ENCODE results near the gene DNAH7. TPM values are rescaled to one million over a fixed set of nuclear protein-coding genes. Genes with fewer than 3 reads are reported as not detected.

The DNAH7 gene
- total and polyA plus RNA-seq, 12 donors = 0.10 to 0.74 (median 0.23) TPM; not detected in 2

DNA sequence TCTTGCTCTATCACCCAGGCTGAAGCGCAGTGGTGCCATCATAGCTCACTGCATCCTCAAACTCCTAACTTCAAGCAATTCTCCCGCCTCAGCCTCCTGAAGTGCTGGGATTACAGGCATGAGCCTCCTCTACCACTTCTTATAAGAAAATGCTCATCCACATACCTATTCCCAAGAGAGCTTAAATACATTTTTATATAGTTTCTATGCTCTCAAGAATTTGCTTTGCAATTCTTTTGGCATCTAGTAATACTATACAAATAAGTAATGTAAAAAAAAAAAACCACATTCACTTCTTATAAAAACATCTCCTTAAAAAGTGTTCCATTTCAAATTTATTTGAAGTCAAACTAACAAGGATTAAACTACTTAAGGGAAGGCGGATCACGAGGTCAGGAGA lies 197.3 kb downstream of the DNAH7 start:
- WGBS, 2 donors = 95 to 97% methylated on average over 4 of the region's 4 CpGs
- H3K9me3 ChIP-seq = peaks cover 0 to 12% (median 0%) of the 10 kb centered on the region in 11 donors
- no peak for ATAC-seq
- DNase-seq = no peak
- no peak overlapping the region for H3K4me3 ChIP-seq
- intact Hi-C loops (cut with DNase I) = no loop called here
- H3K4me1 ChIP-seq = no peaks in the 10 kb centered on the region
- H3K36me3 ChIP-seq = no peaks in the 10 kb centered on the region
- H3K27ac ChIP-seq = no peak overlapping the region
- H3K27me3 ChIP-seq = no peaks in the 10 kb centered on the region
- TF ChIP-seq, protein P1, sequence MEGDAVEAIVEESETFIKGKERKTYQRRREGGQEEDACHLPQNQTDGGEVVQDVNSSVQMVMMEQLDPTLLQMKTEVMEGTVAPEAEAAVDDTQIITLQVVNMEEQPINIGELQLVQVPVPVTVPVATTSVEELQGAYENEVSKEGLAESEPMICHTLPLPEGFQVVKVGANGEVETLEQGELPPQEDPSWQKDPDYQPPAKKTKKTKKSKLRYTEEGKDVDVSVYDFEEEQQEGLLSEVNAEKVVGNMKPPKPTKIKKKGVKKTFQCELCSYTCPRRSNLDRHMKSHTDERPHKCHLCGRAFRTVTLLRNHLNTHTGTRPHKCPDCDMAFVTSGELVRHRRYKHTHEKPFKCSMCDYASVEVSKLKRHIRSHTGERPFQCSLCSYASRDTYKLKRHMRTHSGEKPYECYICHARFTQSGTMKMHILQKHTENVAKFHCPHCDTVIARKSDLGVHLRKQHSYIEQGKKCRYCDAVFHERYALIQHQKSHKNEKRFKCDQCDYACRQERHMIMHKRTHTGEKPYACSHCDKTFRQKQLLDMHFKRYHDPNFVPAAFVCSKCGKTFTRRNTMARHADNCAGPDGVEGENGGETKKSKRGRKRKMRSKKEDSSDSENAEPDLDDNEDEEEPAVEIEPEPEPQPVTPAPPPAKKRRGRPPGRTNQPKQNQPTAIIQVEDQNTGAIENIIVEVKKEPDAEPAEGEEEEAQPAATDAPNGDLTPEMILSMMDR (IDR thresholded peaks at IDR 0.05) = no peak

DNA sequence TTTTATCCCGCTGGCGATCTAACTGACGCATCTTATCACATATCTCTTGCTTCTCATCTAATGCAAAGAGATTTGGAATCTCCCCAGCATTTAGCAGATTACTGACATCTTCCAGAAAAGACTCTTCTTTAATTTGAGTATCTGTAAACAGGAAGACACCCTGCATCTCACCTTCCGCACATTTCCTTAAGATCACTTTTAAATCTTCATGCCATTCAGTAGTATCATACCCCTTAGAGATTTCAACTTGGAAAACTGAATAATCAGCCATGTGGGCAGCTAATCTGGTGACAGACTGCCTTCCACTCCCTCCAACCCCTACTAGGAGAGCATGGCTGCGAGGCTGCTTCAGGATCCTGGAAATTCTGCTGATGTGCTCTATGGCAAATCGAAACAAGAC lies 204.3 kb downstream of the DNAH7 start:
- no peaks in the 10 kb centered on the region for H3K9me3 ChIP-seq
- H3K4me3 ChIP-seq = no peak overlapping the region
- ATAC-seq = no peak
- no peak for DNase-seq
- H3K4me1 ChIP-seq = no peaks in the 10 kb centered on the region
- H3K27ac ChIP-seq = no peak overlapping the region
- WGBS, 2 donors = 91 to 92% methylated on average over 6 of the region's 6 CpGs
- no peaks in the 10 kb centered on the region for H3K36me3 ChIP-seq
- intact Hi-C loops (cut with DNase I) = no loop called here
- TF ChIP-seq, protein P1 (IDR thresholded peaks at IDR 0.05) = no peak
- no peaks in the 10 kb centered on the region for H3K27me3 ChIP-seq

DNA sequence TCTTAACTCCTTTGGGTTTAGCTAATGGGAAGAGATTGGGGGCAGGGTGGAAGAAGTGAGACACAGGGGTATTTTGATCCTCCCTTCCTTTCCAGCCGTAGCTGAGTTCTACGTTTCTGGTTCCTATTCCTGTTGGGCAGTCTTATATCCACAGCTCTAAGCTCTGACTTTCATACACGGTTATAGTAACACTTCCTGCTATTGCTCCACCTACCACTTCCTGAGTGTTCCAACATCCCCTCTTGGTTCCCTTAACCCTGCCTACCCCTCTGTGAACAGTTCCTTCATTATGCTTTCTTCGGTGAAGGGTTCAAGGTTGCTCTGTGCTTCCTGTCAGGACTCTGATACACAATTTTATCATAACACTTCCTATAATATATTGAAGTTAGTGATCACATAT lies 205.1 kb downstream of the DNAH7 start:
- Histone ChIP-seq H3K27ac (no peak overlapping the region), H3K4me1 (no peaks in the 10 kb centered on the region), H3K9me3 (no peaks in the 10 kb centered on the region), H3K27me3 (no peaks in the 10 kb centered on the region), H3K4me3 (no peak overlapping the region), H3K36me3 (no peaks in the 10 kb centered on the region)
- intact Hi-C loops (cut with DNase I) = no loop called here
- ATAC-seq (no peak), DNase-seq (no peak)
- WGBS, 2 donors = 39 to 52% methylated on average over 4 of the region's 4 CpGs
- TF ChIP-seq, protein P1 (IDR thresholded peaks at IDR 0.05) = no peak

DNA sequence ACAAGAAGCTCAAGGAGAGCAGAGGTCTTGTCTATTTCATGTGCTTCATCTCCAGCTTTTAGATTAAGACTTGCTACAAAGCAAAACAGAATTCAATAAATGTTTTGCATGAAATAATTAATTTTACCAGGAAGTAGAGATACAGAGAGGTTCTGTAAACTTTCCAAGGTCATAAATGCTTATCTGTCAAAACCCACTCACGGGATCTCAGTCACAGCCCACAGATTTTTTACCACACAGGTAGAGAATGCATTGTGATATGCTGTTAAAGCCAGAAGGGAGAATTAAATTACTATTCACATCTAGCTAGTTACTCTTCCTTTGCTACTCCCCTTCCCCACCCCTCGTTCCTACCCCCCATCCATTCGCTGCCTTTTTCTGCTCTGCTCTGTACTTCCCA lies 205.5 kb downstream of the DNAH7 start:
- Histone ChIP-seq H3K27ac (no peak overlapping the region), H3K27me3 (no peaks in the 10 kb centered on the region), H3K4me1 (no peaks in the 10 kb centered on the region), H3K4me3 (no peak overlapping the region), H3K9me3 (no peaks in the 10 kb centered on the region), H3K36me3 (no peaks in the 10 kb centered on the region)
- intact Hi-C loops (cut with DNase I) = no loop called here
- TF ChIP-seq, protein P1 (IDR thresholded peaks at IDR 0.05) = no peak
- ATAC-seq = no peak
- no peak for DNase-seq
- 78 to 80% methylated on average over 3 of the region's 3 CpGs for WGBS, 2 donors

DNA sequence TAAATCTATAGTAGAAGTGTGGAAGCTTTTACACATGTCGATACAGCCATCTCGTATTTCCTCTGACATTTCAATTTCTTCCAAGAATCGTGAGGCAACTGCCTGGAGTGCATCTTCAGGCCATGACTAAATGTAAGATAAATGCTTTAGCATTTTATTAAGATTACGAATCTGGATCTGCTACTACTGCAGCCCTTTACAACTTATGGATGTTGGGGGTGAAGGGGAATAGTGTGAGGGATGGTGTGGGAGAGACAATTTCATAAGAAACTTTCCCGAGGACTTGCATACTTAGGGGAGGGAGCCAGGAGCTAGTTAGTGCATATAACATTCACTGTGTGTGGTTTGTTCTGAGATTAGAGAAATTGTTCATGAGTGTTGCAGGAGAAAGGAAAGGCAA lies 206.8 kb downstream of the DNAH7 start:
- Histone ChIP-seq H3K9me3 (no peaks in the 10 kb centered on the region), H3K4me3 (no peak overlapping the region), H3K27ac (no peak overlapping the region), H3K27me3 (no peaks in the 10 kb centered on the region), H3K4me1 (no peaks in the 10 kb centered on the region), H3K36me3 (no peaks in the 10 kb centered on the region)
- DNase-seq (no peak), ATAC-seq (no peak)
- 64 to 73% methylated on average over 5 of the region's 5 CpGs for WGBS, 2 donors
- intact Hi-C loops (cut with DNase I) = no loop called here
- TF ChIP-seq, protein P1 (IDR thresholded peaks at IDR 0.05) = no peak
